ENCODE results near the gene ARCN1.

DNA sequence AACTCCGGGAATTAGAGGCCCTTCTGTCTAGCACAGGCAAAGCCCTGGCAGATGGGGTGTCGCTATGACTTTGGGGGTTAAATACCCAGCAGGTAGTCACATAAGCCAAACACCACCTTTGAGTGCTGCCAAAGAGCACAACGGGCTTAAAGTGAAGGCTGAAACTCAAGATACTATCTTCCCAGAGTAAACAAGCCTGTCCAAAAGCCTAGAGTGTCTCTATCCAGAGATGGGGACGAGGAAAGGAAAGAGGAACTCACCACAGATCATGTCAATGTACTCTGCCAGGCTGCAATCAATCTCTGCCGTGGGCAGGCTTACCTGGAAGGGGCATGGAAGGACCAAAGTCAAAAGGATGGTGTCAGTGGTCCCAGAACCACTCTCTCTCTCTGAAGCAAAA, 26.7 kb upstream of the ARCN1 start:
- TF ChIP-seq TARDBP (IDR thresholded peaks at IDR 0.05) (no peak), L3MBTL2 (conservative IDR thresholded peaks at IDR 0.05) (no peak), FOXM1 (IDR thresholded peaks at IDR 0.05; ENCODE audit: borderline replicate concordance) (no peak), BHLHE40 (IDR thresholded peaks at IDR 0.05; ENCODE audit: borderline replicate concordance) (no peak)
